ENCODE measurements around the gene LST1.

The LST1 gene

DNA sequence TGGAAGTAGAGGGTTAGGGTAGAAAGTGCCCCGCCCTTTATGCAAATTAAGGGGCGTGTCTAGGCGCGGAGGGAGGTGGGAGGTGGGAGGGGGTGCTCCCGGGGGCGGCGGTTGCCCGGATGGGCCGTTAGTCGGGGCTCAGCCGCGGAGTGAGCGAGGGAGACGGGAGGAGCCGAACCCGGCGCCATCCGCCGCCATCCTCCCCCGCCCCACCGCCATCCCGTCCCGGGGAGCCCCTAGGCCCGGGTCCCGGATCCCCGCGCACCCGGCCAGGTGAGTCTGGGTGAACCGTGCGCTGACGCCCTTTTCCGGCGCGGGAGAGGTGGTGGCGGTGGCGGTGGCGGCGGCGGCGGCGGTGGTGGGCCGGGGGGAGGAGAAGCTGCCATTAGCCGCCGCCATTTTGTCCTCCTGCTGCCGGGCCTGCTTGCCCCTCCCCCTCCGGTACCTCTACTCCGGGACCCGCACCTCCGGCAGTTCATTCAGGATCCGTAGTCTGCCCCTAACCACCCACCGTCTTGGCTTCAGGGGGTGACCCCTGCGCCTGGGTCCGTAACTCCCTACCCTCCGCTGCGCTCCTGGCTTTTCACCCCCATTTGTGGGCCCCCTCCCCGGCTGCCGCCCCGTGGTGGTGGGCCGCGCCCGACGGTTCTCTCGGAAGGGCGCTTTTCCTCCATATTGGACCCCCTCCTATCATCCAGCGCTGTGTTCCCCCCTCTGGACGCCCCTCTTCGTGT is 34.7 kb downstream of the LST1 start, which contains the start of gene PRRC2A:
PRRC2A (plus strand) TSS at position 130 of the 734 bp plus-strand sequence. CDS start 2,075 bp downstream, outside the sequence.
- peak; percentile 74 for DNase-seq (ENCODE audit: low spot score)

DNA sequence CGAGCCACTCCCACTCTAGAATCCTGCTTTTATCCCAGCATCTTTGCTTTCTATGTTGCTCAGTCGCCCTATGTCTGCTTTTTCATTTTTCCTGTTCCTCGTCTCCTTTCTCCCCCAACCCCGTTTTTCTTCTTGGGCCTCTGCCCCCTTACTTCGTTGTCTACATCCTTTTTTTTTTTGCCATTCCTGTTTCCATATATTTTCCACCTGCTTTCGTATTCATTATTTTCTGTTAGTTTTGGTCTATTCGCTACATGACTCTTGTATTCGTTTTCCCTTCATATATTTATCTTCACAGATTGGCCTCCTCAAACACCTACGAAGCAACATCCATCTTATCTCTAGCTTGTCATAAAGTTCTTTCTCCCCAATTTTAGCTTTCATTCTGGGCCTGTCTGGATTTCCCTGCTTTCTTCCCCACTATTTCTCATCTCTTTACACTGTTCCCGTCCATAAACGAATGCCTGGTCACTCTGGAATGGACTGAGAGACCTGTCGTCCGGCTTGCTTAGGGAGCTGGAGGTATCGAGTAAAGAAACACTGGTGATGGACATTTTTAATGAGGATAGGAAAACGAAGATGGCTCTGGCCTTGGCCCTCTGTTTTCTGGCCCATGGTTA is 35.4 kb downstream of the LST1 start:
- no peak for DNase-seq (ENCODE audit: low spot score)

DNA sequence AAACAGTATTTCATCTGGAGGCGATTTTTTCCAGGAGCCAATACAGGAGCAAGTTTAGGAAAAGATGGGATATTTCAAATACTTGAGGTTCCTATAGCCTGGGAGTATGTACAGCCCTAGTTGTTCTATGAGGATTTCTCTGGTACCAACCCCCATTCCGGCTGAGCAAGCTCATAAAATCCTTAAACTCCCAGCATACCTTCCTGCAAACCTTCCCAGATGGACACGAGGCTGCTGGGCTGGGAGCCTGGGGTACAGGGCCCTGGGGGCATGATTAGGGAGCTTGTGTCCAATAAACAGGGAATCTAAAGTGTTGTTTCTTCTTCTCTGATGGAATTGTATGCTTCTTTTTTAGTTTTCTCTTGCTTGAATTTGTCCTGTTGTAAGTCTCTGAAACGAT is 35.9 kb downstream of the LST1 start:
- DNase-seq (ENCODE audit: low spot score): no peak

DNA sequence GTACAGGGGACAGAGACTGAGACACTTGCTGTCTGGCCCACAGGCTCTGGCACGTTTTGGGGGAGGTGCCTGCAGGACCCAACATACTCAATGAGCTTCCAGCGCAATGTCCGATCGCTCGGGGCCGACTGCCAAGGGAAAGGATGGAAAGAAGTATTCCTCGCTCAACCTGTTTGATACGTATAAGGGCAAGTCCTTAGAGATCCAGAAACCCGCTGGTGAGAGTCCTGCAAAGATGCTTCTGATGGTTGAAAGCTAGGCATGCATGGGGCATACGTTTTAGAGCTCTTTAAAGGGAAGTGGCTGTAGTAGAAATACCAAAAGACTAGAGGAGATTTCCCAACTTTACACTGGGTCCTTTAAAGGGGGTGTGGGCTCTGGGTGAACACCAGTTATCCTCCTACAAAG is 36.6 kb downstream of the LST1 start:
- no peak for DNase-seq (ENCODE audit: low spot score)

DNA sequence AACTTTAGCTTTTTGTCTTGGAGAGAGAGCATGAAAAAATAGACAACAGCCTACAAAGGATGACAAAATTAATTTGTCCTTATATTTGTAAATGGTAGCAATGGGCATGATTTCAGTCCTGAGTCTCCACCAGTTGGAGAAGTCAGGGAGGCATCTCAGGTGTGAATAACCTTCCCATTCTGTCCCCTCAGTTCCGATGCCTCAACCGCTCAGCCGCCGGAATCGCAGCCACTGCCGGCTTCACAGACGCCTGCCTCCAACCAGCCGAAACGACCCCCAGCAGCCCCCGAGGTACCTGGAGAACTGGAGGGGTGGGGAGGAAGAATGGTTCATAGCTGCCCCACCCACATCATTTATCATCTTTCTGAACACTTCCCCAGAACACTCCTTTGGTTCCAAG is 38.0 kb downstream of the LST1 start:
- DNase-seq (ENCODE audit: low spot score): no peak

DNA sequence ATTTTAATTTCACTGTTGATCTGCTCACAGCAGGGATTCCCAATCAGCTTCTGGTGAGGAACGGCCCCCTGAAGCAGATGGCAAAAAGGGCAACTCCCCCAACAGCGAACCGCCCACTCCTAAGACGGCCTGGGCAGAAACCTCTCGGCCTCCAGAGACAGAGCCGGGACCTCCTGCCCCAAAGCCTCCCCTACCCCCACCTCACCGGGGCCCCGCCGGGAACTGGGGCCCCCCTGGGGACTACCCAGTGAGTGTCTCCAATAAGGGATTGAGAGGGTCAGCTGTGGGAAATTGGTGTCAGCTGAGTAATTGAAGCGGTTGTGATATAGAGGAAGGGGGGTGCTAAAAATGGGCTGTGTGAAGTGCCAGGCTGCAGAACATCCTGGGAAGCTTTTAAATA is 40.9 kb downstream of the LST1 start:
- no peak for DNase-seq (ENCODE audit: low spot score)

DNA sequence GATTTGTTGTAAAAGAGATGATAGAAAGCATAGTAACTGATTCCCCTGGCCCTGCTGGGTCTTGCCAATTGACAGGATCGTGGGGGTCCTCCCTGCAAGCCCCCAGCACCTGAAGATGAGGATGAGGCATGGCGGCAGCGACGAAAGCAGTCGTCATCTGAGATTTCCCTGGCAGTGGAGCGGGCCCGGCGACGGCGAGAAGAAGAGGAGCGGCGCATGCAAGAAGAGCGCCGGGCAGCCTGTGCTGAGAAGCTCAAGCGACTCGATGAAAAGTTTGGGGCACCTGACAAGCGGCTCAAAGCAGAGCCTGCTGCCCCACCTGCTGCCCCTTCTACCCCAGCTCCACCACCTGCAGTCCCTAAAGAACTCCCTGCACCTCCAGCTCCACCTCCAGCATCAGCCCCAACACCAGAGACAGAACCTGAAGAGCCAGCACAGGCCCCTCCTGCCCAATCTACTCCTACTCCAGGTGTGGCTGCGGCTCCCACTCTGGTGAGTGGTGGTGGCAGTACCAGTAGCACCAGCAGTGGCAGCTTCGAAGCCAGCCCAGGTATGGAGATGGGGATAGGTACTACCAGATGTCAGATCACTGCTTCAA is 41.7 kb downstream of the LST1 start:
- DNase-seq (ENCODE audit: low spot score): no peak

DNA sequence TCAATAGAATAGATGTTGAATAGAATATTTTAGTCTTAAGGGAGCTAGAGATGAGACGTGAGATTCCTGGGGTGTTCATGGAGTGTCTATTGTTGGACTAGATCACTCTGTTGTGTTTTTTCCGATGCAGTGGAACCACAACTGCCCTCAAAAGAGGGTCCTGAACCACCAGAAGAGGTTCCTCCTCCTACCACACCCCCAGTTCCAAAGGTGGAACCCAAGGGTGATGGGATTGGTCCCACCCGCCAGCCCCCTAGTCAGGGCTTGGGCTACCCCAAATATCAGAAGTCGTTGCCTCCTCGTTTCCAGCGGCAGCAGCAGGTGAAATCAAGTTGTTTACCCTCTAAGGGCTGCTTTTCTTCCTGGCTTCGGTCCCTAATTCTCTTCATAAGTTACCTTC is 42.9 kb downstream of the LST1 start:
- DNase-seq (ENCODE audit: low spot score): no peak

DNA sequence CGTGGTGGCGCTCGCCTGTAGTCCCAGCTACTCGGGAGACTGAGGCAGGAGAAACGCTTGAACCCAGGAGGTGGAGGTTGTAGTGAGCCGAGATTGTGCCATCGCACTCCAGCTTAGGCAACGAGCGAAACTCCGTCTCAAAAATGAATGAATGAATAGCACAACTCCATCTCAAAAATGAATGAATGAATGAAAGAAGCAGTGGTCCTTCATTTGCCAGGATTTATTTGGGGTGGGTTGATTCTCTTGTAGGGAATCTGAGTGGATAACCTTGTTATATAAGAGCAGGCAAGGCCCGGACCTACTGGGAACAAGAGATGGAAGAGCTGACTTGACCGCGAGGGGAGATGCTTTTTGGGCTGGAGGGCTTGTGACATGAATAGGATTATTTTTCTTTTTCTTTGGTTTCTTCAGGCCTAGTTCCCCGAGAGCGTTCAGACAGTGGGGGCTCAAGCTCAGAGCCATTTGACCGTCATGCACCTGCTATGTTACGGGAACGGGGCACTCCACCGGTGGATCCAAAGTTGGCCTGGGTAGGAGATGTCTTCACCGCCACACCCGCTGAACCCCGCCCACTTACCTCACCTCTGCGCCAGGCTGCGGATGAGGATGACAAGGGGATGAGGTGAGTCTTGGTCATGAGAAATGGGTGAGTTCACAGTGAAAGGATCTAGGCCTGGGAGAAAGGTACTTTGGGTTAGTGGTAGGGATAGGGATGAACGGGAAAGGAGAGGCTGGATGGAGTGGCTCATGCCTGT is 44.3 kb downstream of the LST1 start:
- no peak for DNase-seq (ENCODE audit: low spot score)

DNA sequence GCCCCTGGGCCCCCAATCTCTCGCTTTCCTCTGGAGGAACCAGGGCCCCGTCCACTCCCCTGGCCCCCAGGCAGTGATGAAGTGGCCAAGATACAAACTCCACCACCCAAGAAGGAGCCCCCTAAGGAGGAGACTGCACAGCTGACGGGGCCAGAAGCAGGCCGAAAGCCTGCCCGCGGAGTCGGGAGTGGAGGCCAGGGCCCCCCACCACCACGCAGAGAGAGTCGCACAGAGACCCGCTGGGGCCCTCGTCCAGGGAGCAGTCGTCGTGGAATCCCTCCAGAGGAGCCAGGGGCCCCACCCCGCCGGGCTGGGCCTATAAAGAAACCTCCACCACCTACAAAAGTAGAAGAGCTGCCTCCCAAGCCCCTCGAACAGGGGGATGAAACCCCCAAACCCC is 45.1 kb downstream of the LST1 start:
- no peak for DNase-seq (ENCODE audit: low spot score)

DNA sequence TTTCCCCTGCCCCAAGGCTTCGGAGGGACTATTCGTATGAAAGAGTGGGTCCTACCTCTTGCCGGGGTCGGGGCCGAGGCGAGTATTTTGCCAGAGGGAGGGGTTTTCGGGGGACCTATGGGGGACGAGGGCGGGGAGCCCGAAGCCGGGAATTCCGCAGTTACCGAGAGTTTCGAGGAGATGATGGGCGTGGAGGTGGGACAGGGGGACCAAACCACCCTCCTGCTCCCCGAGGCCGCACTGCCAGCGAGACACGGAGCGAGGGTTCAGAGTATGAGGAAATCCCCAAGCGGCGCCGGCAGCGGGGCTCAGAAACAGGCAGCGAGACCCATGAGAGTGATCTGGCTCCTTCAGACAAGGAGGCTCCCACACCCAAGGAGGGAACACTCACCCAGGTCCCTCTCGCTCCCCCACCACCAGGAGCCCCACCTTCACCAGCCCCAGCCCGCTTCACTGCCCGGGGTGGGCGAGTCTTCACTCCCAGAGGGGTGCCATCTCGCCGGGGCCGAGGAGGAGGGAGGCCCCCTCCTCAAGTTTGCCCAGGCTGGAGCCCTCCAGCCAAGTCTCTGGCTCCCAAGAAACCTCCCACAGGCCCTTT is 45.7 kb downstream of the LST1 start:
- DNase-seq (ENCODE audit: low spot score): no peak

DNA sequence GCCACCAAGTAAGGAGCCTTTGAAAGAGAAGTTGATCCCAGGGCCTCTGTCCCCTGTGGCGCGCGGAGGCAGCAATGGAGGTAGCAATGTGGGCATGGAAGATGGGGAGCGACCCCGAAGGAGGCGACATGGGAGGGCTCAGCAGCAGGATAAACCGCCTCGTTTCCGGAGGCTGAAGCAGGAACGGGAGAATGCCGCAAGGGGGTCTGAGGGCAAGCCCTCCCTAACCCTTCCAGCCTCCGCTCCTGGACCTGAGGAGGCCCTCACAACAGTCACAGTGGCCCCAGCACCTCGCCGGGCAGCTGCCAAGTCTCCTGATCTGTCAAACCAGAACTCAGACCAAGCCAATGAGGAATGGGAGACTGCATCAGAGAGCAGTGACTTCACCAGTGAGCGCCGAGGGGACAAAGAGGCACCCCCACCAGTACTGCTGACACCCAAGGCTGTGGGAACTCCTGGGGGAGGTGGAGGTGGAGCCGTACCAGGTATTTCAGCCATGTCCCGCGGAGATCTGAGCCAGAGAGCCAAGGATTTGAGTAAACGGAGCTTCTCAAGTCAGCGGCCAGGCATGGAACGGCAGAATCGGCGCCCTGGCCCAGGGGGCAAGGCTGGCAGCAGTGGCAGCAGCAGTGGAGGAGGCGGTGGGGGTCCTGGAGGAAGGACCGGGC is 46.3 kb downstream of the LST1 start:
- DNase-seq (ENCODE audit: low spot score): no peak

DNA sequence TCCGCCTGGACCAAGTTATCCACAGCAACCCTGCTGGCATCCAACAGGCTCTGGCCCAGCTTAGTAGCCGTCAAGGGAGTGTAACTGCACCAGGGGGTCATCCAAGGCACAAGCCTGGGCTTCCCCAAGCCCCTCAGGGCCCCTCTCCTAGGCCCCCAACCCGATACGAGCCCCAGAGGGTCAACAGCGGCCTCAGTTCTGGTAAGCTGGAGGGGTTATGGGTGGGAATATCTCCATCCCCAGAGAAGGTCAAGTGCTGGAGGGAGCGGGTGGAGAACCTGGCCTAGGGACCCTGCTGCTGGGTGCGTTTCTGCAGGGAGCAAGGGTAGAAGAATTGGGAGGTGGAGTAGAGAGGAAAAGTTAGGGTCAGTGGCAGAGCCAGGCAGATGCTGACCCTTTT is 47.4 kb downstream of the LST1 start:
- DNase-seq (ENCODE audit: low spot score): no peak

DNA sequence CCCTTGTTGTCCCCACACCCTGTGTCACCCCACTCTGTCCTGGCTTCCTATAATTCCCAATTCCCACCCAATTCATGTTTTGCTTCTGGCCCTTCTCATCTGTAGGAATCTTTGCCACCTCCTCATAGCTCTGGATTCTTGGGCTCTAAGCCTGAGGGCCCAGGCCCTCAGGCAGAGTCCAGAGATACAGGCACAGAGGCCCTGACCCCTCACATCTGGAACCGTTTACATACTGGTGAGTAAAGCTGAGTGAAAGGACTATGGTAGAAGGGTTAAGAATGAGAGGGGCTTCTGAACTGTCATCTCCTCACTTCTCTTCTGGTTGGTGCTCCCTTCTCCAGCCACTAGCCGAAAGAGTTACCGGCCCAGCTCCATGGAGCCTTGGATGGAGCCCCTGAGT is 48.1 kb downstream of the LST1 start:
- DNase-seq (ENCODE audit: low spot score): no peak

DNA sequence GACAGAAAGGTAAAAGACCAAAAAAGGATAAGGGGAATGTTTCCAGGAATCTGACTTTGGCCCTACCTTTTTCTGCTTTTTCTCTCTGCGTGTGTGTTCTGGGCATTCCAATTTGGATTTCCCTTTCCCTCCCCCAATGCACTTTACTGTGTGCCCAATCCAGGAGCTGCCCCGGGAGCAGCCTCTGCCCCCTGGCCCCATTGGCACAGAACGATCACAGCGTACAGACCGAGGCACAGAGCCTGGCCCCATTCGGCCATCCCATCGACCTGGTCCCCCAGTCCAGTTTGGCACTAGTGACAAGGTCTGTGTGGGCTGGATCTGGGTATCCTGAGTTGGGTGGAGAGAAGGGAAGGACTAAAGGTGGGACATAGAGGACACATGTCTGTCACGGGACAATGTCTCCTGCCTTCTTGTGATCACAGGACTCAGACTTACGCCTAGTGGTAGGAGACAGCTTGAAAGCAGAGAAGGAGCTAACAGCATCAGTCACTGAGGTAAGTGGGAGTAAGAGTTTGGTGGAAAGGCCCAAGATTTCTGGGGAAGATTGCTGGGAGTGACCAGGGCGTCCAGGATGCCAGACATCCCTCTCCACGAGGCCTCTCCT is 49.0 kb downstream of the LST1 start:
- DNase-seq (ENCODE audit: low spot score): no peak

DNA sequence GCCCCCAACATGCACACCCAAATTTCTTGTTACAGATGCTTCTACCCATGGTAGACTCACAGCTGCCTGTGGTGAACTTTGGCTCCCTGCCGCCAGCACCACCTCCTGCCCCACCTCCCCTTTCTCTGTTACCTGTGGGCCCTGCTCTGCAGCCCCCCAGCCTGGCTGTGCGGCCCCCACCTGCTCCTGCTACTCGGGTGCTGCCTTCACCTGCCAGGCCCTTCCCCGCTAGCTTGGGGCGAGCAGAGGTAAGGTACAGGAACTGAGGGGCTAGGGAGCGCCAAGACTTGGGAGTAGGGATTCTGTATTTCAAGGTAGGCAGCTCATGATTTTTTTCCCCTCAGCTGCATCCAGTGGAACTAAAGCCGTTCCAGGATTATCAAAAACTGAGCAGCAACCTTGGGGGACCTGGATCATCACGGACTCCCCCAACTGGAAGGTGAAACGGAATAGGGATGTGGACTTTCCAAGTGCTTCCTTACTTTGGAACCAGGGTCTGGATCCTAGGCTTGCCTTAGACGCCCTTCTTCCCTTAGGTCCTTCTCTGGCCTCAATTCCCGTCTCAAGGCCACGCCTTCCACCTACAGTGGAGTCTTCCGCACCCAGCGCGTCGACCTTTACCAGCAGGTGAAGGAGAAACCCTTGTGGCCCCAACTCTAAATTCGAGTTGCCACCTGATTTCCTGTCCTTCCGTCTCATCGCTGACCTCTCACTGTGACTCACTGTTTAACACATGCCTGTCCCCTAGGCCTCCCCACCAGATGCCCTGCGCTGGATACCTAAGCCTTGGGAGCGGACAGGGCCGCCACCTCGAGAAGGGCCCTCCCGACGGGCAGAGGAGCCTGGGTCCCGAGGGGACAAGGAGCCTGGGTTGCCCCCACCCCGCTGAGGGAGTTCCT is 50.9 kb downstream of the LST1 start:
- no peak for DNase-seq (ENCODE audit: low spot score)

Data from Ammon's horn (tissue), 1 donor.